Measurements from ENCODE around the gene PLEKHG7.

PLEKHG7 gene

DNA sequence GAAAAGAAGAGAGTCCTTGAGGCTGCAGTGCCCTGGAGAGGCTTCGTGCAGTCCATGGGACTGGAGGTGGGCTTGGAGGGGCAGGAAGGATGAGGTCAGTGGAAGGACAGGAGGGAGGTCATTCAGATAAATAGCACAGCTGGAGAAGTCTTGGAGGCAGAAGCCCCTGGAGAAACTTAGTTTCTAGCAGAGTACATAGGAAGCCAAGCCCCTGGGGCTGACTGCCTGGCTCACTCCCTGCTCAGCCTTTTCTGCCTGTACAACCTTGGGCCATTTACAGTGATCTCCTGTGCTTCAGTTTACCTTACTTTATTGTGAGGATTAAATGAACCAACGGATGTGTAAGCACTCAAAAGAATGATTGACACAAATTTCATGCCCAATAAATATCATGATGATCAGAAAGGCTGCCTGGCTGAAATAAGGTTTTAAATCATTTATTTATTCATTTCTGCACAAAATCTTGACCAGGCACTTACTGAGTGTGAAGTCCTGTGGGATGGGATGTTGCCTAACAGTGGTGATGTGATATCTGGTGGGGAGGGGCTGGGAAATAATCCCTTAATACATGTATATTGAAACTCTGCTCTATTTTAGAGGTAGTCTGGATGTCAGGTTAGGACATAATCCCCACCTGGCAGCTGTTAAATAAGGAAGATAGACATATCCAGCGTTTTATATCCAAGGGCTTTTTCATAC lies 54.3 kb downstream of the PLEKHG7 start:
- H3K4me3 ChIP-seq (ENCODE audit: control insufficient read depth, low read depth, low read length): no peak overlapping the region
- TF ChIP-seq, protein P1, sequence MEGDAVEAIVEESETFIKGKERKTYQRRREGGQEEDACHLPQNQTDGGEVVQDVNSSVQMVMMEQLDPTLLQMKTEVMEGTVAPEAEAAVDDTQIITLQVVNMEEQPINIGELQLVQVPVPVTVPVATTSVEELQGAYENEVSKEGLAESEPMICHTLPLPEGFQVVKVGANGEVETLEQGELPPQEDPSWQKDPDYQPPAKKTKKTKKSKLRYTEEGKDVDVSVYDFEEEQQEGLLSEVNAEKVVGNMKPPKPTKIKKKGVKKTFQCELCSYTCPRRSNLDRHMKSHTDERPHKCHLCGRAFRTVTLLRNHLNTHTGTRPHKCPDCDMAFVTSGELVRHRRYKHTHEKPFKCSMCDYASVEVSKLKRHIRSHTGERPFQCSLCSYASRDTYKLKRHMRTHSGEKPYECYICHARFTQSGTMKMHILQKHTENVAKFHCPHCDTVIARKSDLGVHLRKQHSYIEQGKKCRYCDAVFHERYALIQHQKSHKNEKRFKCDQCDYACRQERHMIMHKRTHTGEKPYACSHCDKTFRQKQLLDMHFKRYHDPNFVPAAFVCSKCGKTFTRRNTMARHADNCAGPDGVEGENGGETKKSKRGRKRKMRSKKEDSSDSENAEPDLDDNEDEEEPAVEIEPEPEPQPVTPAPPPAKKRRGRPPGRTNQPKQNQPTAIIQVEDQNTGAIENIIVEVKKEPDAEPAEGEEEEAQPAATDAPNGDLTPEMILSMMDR (conservative IDR thresholded peaks at IDR 0.05; ENCODE audit: control insufficient read depth, insufficient read depth, low read depth, low read length): no peak
- no peak for DNase-seq (ENCODE audit: low read depth)

- DNase-seq (ENCODE audit: low read depth): no peak
- no peak overlapping the region for H3K4me3 ChIP-seq (ENCODE audit: control insufficient read depth, low read depth, low read length)
- TF ChIP-seq, protein P1 (conservative IDR thresholded peaks at IDR 0.05; ENCODE audit: control insufficient read depth, insufficient read depth, low read depth, low read length): no peak
Observed at GRCh38 chr12:92757597-92758121, 54.9 kb downstream of the PLEKHG7 start.

DNA sequence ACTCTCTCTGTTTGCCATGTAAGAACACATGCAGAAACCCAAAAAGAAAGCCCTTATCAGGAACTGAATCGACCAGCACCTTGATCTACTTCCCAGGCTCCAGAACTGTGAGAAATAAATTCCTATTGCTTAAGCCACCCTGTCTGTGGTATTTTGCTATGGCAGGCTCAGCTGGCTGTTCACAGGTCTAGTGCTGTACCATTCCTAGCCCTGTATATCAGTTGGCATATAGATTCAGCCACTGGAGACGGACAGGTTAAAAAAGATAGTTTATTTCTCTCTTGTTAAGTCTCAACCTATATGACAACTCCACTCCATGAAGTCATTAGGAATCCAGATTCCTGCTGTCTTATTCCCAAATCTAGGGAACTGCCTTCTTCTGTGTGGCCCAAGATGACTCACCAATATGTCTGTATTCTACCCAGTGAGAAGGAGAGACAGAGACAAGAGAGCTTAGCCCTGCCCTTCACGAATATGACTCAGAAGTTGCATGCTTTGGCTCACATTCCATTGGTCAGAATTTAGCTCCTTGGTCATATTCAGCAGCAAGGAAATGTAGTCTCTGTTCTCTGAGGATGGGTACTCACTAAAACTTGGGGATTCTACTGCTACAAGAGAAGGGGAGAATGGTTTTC lies 57.0 kb downstream of the PLEKHG7 start:
- TF ChIP-seq, protein P1 (conservative IDR thresholded peaks at IDR 0.05; ENCODE audit: control insufficient read depth, insufficient read depth, low read depth, low read length): no peak
- peak; percentile 97 for DNase-seq (ENCODE audit: low read depth)
- no peak overlapping the region for H3K4me3 ChIP-seq (ENCODE audit: control insufficient read depth, low read depth, low read length)

GRCh38 chr12:92762773-92763172 lies 60.0 kb downstream of the PLEKHG7 start:
- no peak for DNase-seq (ENCODE audit: low read depth)
- TF ChIP-seq, protein P1 (conservative IDR thresholded peaks at IDR 0.05; ENCODE audit: control insufficient read depth, insufficient read depth, low read depth, low read length): no peak
- H3K4me3 ChIP-seq (ENCODE audit: control insufficient read depth, low read depth, low read length): no peak overlapping the region

- peak; percentile 69 for DNase-seq (ENCODE audit: low read depth)
- TF ChIP-seq, protein P1 (conservative IDR thresholded peaks at IDR 0.05; ENCODE audit: control insufficient read depth, insufficient read depth, low read depth, low read length): no peak
- H3K4me3 ChIP-seq (ENCODE audit: control insufficient read depth, low read depth, low read length): no peak overlapping the region
Observed at GRCh38 chr12:92764831-92765230, 62.0 kb downstream of the PLEKHG7 start.

- TF ChIP-seq, protein P1 (conservative IDR thresholded peaks at IDR 0.05; ENCODE audit: control insufficient read depth, insufficient read depth, low read depth, low read length): no peak
- H3K4me3 ChIP-seq (ENCODE audit: control insufficient read depth, low read depth, low read length): no peak overlapping the region
- no peak for DNase-seq (ENCODE audit: low read depth)
Observed at GRCh38 chr12:92765871-92766270, 63.1 kb downstream of the PLEKHG7 start.
